Stimulated activated CD8-positive, alpha-beta memory T cell treated with anti-CD3 and anti-CD28 coated beads, Interleukin-2, amount 100 ng/mL, for 1 hour (primary cell): Measurements from ENCODE around the gene WNK2.
"Not testable (repeated sequence)": the region's sequence is repeated elsewhere in the genome, so short reads cannot be mapped to it uniquely, and the experiment has no call there.

Source experiments
- DNase-seq, 2 donors: peaks; one replicate each; pipeline ENCODE4 v3.0.0-alpha.2; 2020; ENCODE audit warnings: low read depth in 2 of 2

Gene WNK2

DNA sequence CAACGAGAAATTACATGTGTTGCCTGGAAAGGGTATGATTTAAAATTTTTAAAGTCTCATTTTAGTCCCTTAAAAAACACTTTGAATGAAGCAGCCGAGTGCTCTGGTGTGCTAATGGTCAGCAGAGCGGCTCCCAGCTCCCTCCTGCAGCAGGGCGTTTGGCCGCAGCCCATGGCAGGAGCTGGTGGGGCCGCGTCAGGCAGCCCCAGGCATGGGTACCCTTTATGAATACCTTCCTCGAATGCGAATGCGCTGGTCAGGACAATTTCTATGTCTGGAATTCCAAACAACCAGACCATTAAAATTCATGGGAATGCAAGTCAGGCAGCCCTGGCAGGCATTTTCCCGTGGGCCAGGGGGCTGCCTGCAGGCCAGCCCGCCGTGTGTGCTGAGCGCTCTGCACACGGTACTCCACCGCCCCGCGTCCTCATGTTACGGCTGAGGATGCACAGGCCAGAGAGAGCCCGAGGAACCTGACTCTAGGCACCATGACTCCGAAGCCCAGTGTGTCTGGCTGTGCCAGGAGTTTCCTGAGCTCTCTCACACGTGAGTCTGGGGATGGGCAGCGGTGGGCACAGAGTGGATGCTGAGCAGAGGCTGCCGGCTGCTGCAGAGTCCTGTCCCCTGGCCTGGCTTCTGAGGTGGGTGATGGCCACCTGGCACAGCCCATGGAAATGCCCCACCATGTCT is 123.7 kb downstream of the WNK2 start:
- no peak for DNase-seq

GRCh38 chr9:93308158-93308602 is 124.2 kb downstream of the WNK2 start:
- no peak for DNase-seq

DNA sequence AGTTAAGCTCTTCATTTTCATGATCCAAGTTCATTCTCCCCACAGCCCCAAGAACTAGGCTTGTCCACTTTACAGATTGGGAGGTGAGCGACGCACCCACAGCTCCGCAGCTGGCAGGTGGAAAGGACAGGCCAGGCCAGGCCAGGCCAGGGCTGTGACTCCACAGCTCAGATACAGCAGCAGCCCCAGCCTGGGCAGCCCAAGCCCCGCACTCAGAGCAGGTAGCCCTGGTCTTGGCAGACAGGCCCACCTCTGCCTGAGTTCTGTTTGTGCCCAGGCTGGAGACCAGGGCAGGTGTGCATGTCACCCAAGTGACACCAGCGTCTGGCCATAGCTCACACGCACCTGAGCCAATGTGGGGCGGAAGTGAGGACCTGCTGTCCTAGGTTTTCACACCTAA is 124.7 kb downstream of the WNK2 start:
- DNase-seq, result no peak

GRCh38 chr9:93309889-93310425 is 126.0 kb downstream of the WNK2 start:
- no peak for DNase-seq

- no peak for DNase-seq
Measured at GRCh38 chr9:93315118-93315517, 131.2 kb downstream of the WNK2 start.

- no peak for DNase-seq
Measured at GRCh38 chr9:93315960-93316359, 132.0 kb downstream of the WNK2 start.

DNA sequence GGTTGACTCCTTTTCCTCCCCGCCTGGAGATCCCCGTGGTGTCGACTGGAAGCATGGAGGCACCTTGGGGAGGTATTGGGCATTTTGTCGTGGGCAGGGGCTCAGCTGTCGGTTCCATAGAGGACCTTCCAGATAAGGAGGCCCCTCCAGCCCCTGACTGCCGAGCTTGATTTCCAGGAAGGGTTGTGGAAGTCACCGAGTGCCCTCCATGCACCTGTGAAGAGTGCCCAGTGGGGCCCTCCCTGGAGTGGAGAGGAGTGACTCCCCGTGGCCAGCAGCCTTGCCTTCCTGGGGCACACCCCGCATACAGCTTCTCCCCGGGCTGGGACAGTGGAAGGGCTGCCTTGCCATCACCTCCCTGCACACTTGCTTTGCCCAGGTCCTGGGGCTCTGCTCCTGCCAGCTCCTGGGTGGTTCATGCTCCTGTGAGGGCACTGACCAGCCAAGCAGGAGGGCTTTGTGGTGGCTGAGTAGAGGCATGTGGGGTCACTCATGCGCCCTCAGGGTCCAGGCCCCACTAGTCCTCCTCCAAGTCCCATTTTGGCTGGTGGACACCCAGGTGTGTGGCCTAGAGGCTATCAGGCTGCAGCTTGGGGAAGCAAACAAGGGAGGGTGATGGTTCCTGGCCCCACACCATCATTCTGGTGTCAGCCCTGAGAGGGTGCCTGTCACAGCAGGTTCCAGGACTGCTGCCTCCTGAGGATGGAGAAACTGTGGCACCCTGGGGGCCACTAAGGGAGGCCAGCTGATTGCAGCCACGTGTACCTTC is 133.0 kb downstream of the WNK2 start:
- no peak for DNase-seq

DNA sequence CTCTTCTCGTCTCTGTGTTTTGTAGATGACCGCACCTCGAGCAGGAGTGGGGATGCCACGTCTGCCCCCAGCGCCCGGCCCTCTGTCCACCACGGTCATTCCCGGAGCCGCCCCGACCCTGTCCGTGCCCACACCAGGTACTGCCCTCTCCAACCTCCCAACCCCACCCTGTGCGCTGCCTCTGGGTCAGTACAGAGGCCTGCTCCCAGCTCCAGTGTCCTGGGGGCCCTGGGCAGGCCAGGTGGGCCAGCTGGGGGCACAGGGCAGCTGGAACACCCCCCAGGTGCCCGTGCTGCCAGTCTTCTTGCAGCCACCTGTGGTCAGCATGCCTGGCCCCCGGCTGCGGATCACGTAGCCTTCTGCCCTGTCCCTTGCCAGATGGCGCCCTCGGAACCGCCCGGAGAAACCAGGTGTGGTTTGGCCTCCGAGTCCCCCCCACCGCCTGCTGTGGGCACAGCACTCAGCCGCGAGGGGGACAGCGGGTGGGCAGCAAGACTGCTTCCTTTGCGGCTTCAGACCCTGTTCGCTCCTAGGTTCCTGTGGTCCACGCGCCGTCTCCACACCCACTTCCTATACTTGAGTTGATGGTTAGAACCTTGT is 133.7 kb downstream of the WNK2 start:
- DNase-seq, result no peak

DNA sequence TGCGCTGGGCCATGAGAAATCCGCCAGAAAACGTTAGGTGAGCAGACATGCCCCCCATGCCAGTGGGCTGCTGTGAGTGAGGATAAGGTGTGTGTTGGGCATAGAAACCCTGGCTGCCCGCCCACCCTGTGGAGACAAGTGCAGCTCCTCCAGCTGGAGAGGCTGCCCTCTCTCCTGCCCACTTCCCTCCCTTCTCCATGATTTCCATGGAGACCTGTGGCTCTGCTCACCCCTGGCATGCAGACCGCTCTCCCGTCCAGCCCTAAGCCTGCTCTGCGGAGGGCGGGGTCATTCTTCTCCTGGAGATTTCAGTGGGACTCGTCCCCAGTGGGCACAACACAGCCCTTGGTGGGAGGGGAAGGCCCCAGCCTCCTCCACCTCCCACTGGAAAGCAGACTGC is 134.5 kb downstream of the WNK2 start:
- no peak for DNase-seq

- DNase-seq, result no peak
Measured at GRCh38 chr9:93319301-93319991, 135.5 kb downstream of the WNK2 start.

DNA sequence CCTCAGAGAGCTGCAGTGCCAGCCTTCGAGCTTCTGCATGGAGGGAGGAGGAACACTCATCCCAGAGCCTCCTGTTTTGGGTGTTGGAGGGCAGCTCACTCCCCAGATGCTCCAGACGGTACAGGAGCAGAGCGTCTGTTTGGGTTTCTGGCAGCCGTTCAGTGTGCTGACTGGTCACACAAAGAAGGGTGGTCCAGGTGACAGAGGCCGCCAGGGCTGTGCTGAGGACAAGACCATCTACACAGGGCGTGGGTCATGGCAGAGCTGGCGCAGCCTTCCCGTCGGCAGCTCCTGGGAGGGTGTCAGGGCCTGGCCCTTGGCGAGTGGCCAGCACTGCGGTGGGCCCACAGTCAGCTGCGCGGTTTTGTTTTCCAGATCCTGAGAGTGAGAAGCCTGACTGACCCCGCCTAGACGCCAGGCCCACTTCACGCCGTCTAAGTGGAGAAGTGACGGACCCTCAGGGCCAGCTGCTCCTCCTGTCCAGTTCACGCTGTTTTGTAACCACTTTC is 136.1 kb downstream of the WNK2 start:
- no peak for DNase-seq

DNA sequence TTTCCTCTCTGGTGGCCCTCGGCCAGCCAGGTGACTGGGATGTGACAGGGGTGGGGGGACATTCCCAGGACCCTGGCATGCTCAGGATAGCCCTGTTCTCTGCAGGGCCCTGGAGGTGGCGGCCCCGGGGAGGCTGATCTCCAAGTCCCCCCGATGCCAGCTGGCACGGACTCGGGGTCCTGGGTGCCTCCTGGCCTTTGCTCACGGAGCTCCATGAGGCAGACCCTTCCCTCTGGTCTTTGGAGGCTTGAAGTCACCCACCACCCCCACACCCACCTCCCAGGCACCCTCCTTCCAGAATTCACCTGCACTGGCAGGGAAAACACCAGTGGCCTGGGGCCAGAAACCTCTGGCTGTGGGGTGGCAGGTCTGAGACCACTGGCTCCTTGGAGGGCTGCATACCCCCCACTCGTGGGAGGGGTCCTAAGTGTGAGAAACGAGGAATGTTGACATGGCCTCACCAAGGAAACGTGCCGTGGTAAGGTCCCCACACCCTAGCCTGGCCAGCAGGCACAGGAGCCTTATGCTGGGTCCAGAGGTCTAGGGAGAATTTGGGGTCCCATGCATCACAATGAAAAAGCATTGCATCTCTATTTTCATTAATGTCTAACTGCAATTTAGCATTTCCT is 136.8 kb downstream of the WNK2 start:
- DNase-seq, result no peak

GRCh38 chr9:93321220-93321610 is 137.3 kb downstream of the WNK2 start:
- no peak for DNase-seq

DNA sequence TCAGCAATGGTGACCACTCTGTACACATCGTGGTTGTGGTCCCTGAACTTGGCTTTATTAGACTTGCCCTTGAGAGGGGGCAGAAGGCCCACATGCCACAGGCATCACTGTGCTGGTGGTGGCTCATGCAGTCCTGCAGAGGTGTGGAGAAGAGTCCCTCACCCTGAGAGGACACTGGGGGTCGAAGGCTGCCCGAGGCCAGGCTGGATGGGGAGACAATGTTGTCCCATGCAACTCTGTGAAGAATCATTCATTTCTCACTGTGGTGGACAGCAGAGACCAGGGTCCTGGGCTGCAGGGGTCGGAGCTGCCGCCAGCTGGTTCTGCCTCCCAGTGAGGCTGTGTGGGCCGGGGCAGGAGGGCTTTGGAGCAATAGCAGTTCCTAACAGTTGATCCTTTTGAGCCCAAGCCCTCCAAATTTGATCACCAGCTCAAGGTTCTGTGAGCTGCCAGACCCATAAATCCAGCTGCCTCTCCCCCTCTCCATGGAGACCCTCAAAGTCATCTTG is 139.6 kb downstream of the WNK2 start:
- not testable (repeated sequence) for DNase-seq

GRCh38 chr9:93324191-93324834 is 140.4 kb downstream of the WNK2 start:
- DNase-seq, result no peak

GRCh38 chr9:93325307-93326035 is 141.5 kb downstream of the WNK2 start:
- DNase-seq, result no peak

GRCh38 chr9:93326056-93326455 is 142.1 kb downstream of the WNK2 start:
- DNase-seq, result no peak

DNA sequence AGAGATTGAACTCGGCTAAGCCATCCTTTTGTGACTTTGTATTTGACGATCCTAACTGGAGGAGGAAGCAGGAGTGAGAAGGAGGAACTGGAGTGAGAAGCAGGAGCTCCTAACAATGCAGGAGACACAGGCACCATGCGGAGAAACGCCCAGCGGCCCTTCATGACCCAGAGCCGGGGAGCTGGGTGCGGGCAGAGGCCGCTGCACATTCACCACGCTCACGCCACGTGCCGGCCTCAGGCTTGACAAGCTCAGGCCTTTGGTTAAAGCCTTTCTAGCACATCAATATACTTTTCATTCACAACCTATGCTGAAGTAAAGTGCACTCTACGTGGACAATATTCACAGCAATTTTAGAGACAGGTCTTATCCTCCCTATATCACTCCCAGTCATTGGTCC is 142.7 kb downstream of the WNK2 start:
- no peak for DNase-seq

DNA sequence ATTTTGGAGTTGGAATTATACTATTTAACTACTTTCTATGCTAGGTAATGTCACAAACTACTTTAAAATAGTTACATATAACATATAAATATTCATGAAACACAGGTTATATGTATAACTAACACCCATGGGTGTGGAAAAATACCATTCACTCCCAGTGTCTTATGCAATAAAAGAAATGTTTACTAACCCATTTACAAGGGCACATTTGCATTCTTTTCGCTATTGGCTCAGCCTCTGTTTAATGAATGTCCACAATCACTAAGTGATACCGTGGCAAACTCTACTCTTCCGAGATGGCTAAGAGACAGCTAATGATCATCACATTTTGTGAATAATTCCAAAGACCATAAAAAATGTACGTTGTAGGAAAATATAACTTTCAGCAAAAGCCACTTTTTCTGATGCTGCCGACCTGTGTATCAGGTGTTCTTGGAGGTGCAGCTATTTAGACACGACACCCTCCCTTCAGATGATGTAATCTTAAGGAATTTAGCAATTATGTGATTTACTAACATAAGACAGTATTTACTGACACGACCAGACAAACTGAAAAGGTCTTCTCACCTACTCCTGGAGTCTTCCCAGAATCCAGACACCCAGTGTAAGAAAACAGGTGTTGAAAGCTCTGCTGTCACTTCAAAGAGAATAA is 145.8 kb downstream of the WNK2 start:
- no peak for DNase-seq
